Stimulated activated CD8-positive, alpha-beta memory T cell treated with anti-CD3 and anti-CD28 coated beads, Interleukin-15, amount 100 ng/mL, for 24 hours (primary cell): ENCODE data around the gene EGLN1.

Source experiments
- DNase-seq: peaks from one replicate; pipeline ENCODE4 v3.0.0-alpha.2; 2020; ENCODE audit warnings: low read depth

Gene EGLN1

DNA sequence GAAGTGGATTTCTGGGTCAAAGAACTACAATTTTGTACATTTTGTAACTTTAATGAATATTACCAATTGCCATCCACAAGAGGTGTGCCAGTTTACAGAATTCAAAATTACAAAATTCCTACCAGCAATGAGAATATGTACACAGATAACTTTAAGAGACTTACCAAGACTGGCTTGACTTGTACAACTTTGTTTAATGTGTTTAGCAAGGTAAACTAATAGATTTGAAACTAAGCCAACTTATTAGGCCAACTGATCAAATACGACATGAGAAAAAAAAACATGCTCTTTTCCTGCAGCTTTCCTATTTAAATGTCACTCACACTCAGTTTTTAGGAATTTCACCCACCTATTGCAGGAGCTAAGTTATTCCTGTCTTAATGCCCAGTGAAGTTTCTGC lies 95.8 kb downstream of the EGLN1 start:
- no peak for DNase-seq

DNA sequence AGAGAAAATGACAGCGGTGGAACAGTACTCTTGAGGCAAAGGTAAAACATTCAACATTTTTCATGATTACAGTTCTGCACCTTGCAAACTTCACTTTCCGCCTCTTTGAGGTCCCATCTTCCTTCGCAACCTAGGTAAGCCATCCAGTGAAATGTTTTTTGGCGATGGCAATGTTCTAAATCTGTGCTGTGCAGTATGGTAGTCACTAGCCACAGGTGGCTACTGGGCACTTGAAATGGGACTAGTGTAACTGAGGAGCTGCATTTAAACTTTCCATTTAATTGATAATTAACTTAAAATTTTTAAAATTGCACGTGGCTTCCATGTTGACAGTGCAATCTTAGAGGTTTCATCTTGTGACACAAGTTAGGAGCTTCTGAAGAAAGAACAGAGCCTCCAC lies 97.4 kb downstream of the EGLN1 start:
- no peak for DNase-seq

DNA sequence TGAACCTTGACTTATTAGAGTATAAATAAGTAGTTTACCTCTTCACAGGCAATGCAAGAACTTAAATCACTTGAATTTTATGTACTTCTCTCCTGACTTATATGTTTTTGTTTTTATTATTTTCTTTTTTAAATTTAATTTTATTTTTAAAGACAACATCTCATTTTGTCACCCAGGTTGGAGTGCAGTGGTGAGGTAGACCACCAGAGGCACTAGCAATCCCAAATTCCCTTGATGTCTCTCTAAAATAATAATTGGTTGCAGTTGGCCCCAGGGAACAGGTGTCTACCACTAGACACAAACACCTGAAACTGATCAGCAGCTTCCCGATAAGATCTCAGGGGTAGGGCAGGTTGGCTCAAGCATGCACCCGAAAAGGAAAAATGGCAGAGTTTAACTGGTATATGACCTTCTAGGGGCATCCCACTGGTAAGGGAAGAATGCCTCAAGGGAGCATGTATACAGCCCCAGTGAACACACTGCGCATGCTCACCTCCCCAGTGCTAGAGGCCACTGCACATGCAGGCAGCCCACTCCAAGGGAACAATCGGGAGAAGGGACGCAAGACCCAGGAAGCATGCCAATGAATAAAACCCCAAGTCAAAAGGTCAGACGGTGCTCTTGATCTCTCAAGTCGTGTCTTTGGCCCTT lies 99.1 kb downstream of the EGLN1 start:
- no peak for DNase-seq

DNA sequence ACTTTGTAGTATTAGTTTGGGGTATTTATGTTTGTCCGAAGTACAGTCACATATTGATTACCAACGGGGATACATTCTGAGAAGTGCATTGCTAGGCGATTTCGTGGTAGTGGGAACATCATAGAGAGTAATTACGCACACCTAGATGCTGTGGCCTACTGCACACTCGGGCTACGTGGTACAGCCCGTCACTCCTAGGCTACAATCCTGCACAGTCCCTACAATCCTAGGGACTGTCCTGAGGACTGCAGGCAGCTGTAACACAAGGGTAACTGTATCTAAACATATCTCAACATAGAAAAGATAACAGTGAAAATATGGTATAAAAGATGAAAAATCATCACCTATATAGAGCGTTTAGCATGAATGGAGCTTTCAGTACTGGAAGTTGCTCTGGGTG lies 103.0 kb downstream of the EGLN1 start:
- no peak for DNase-seq

DNA sequence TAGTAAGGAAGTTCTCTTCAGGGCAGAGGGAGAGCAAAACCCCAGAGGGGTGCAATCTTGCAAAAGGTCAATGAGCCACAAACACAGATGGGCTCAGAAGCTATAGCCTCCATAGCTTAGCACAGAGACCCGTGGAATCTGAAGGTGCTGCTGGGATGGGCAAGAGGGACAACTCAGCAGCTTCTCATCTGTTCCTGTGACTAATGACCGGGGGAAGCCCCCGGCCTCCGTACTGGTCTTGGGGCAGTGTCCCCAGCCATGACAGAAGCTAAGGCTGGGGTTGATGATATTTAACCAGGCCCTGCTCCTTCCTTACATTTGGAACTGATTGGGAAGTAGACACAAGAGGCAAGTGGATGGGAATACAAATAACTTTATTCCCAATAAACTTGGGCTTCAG lies 103.5 kb downstream of the EGLN1 start:
- DNase-seq, result no peak

DNA sequence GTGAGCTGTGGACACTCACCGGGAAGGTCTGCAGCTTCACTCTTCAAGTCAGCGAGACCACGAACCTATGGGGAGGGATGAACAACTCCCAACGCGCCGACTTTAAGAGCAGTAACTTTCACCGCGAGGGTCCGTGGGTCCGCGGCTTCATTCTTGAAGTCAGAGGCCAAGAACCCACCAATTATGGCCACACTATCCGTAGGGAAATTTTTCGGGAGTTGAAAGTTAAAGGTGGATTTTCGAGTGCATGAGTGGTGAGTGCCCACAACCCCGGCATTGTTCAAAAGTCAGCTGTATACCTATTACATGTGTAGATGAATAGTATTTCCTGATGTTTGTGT lies 104.1 kb downstream of the EGLN1 start:
- no peak for DNase-seq

DNA sequence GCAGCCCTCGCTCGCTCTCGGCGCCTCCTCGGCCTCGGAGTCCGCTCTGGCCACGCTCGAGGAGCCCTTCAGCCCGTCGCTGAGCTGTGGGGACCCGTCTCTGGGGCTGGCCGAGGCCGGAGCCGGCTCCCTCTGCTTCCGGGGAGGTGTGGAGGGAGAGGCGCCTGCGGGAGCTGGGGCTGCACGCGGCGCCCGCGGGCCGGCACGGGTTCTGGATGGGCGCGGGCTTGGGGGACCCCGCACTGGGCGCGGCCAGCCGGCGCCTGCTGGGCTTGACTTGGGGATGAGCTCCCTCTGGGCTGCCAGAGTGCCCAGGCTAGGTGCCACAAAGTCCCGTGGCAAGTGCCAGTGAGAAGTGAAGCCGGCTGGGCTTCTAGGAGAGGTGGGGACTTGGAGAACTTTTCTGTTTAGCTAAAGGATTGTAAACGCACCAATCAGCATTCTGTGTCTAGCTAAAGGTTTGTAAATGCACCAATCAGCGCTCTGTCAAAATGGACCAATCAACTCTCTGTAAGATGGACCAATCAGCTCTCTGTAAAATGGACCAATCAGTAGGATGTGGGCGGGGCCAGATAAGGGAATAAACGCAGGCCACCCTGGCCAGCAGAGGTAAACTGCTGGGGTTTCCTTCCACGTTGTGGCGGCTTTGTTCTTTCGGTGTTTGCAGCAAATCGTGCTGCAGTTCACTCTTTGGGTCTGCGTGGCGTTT lies 104.6 kb downstream of the EGLN1 start:
- DNase-seq, result no peak

DNA sequence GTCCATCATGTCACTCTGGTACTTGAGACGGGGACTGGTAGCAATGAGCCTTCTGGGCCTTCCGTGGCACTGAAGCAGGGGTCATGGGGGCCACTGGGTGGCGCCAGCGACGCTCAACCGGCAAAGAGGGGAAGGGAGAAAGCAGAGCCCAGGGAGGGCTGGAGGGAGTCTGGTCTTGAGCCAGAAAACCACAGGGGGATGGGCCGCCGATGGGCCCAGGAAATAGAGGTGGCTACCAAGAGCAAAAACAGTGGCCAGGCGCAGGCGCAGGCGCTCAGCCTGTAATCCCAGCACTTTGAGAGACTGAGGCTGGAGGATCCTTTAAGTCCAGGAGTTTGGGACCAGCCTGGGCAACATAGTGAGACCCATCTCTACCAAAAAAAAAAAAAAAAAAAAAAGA lies 106.2 kb downstream of the EGLN1 start:
- peak; percentile 19 for DNase-seq
